Measurements from ENCODE around the gene MPEG1. TPM values are rescaled to one million over a fixed set of nuclear protein-coding genes. Genes with fewer than 3 reads are reported as not detected.

The MPEG1 gene, protein sequence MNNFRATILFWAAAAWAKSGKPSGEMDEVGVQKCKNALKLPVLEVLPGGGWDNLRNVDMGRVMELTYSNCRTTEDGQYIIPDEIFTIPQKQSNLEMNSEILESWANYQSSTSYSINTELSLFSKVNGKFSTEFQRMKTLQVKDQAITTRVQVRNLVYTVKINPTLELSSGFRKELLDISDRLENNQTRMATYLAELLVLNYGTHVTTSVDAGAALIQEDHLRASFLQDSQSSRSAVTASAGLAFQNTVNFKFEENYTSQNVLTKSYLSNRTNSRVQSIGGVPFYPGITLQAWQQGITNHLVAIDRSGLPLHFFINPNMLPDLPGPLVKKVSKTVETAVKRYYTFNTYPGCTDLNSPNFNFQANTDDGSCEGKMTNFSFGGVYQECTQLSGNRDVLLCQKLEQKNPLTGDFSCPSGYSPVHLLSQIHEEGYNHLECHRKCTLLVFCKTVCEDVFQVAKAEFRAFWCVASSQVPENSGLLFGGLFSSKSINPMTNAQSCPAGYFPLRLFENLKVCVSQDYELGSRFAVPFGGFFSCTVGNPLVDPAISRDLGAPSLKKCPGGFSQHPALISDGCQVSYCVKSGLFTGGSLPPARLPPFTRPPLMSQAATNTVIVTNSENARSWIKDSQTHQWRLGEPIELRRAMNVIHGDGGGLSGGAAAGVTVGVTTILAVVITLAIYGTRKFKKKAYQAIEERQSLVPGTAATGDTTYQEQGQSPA
- 10 to 100 TPM; 28.1 to 45.6 TPM for total RNA-seq
- polyA plus RNA-seq = 10 to 100 TPM in 1 of 2 donors, 1 to 10 TPM in 1; 7.0 to 63.5 TPM
- long read RNA-seq, donor 1, full-length matches to known transcripts = 50 of 50 reads
- long read RNA-seq, donor 1, partial matches to known transcripts = 0 of 50 reads
- long read RNA-seq, donor 1, other reads (novel, unspliced or antisense) = 0 of 50 reads
- long read RNA-seq, donor 2, full-length matches to known transcripts = 29 of 29 reads
- long read RNA-seq, donor 2, partial matches to known transcripts = 0 of 29 reads
- long read RNA-seq, donor 2, other reads (novel, unspliced or antisense) = 0 of 29 reads
- long read RNA-seq, donor 3, full-length matches to known transcripts = 22 of 22 reads
- long read RNA-seq, donor 3, partial matches to known transcripts = 0 of 22 reads
- long read RNA-seq, donor 3, other reads (novel, unspliced or antisense) = 0 of 22 reads
- long read RNA-seq, donor 4, full-length matches to known transcripts = 26 of 26 reads
- long read RNA-seq, donor 4, partial matches to known transcripts = 0 of 26 reads
- long read RNA-seq, donor 4, other reads (novel, unspliced or antisense) = 0 of 26 reads
- long read RNA-seq, donor 5, full-length matches to known transcripts = 47 of 47 reads
- long read RNA-seq, donor 5, partial matches to known transcripts = 0 of 47 reads
- long read RNA-seq, donor 5, other reads (novel, unspliced or antisense) = 0 of 47 reads

DNA sequence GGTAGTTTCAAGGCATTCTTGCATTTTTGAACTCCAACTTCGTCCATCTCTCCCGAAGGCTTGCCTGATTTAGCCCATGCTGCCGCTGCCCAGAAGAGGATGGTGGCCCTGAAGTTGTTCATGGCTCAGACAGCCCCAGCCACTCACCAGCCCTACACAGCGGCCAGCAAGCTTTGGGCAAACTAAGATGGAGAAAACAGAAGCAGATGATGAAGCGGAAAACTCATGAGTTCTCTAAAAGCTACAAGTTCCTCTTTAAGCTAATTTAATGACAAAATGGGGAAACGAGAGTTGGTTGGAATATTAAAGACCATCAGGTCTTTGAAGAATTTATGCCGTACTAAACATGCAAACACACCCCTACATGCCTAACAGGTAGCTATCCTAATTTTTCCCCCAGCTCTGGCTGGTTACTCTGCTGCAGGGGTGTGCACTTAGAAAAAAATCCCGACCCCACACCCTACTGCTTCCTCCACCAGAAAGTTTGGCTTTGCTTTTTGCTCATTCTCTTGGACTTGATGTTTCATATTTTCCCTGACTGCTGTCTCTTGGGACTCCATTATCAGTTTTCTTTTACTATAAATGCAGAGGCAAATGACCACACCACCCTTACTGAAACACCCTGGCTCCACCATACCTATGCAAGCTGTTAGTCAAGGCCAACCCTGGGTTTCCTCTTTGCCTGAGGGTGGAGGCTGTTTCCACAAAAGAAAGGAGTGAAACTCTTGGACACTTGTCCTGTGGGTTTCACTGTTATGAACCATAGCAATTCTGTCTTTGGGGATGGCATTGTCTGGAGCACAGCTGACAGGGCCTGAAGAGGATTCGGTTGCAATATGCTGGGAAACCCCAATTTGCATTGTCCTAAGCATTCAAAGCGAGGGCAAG lies at the start of gene MPEG1:
MPEG1 (minus strand) TSS at position 184 of the 888 bp plus-strand sequence; CDS start at position 122, 62 bp downstream.
- ATAC-seq (ENCODE audit: insufficient read depth, low FRiP score) (peak; percentile 6), DNase-seq (no peak)
- WGBS, 2 donors = 66 to 81% methylated on average over 10 of the region's 10 CpGs
- no peaks in the 10 kb centered on the region for H3K27me3 ChIP-seq (ENCODE audit: control insufficient read depth in 3 of 3, insufficient read depth in 3 of 3, low read length in 2 of 3)
- H3K9me3 ChIP-seq (ENCODE audit: control insufficient read depth in 4 of 4, insufficient read depth in 3 of 4, low read length in 3 of 4) = no peaks in the 10 kb centered on the region
- H3K27ac ChIP-seq (ENCODE audit: low read depth in 1 of 2, low read length in 1 of 2) = peak within 1 kb of the TSS in 1 of 2 donors; percentile 56
- peaks cover 0 to 7% (median 0%) of the 10 kb centered on the region in 4 donors for H3K36me3 ChIP-seq (ENCODE audit: control insufficient read depth in 4 of 4, insufficient read depth in 4 of 4, low read length in 4 of 4)
- H3K9ac ChIP-seq (ENCODE audit: insufficient read depth in 1 of 2, low read length in 2 of 2) = no peak within 1 kb of the TSS
- TF ChIP-seq, protein P1, sequence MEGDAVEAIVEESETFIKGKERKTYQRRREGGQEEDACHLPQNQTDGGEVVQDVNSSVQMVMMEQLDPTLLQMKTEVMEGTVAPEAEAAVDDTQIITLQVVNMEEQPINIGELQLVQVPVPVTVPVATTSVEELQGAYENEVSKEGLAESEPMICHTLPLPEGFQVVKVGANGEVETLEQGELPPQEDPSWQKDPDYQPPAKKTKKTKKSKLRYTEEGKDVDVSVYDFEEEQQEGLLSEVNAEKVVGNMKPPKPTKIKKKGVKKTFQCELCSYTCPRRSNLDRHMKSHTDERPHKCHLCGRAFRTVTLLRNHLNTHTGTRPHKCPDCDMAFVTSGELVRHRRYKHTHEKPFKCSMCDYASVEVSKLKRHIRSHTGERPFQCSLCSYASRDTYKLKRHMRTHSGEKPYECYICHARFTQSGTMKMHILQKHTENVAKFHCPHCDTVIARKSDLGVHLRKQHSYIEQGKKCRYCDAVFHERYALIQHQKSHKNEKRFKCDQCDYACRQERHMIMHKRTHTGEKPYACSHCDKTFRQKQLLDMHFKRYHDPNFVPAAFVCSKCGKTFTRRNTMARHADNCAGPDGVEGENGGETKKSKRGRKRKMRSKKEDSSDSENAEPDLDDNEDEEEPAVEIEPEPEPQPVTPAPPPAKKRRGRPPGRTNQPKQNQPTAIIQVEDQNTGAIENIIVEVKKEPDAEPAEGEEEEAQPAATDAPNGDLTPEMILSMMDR (IDR thresholded peaks at IDR 0.05; ENCODE audit: control extremely low read depth, extremely low read depth) = no peak
- no peak within 1 kb of the TSS for H3K4me3 ChIP-seq
- peaks cover 0 to 21% (median 4%) of the 10 kb centered on the region in 5 donors for H3K4me1 ChIP-seq (ENCODE audit: control insufficient read depth in 5 of 5, insufficient read depth in 5 of 5, low read length in 5 of 5)

DNA sequence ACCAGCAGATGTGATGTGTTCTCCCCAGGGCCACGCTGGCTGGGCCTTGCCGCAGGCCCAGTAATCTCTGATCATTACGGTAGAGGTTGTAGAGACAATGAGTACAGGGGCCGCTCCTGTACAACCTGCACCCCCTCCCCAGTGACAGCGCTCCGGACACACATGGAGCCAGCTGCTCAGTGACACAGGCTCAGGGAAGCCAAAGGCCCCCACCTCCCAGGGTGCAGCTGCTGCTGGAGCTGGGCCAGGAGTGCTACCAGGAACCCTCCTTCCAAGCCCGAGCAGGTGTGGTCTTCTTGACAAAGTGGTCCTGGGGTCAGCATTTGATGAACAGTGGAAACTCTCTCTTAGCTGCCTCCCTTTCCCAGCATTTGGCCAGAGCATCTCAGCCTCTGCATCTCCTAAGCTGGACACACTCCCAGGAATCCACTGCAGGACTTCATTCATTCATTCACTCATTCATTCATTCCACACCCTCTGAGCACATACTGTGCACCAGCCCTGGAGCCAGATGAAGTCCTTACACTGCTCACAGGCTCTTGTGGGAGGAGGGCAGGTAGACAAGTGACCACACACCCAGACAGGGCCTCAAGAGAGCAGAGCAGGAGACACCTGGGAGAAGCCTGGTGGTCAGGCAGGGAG lies 49.6 kb upstream of the MPEG1 start:
- no peak overlapping the region for H3K4me3 ChIP-seq
- H3K9me3 ChIP-seq (ENCODE audit: control insufficient read depth in 4 of 4, insufficient read depth in 3 of 4, low read length in 3 of 4) = peaks cover 0 to 4% (median 0%) of the 10 kb centered on the region in 4 donors
- WGBS, 2 donors = 90 to 93% methylated on average over 7 of the region's 7 CpGs
- ATAC-seq (ENCODE audit: insufficient read depth, low FRiP score) = no peak
- TF ChIP-seq, protein P1 (IDR thresholded peaks at IDR 0.05; ENCODE audit: control extremely low read depth, extremely low read depth) = no peak
- no peak for DNase-seq
- no peaks in the 10 kb centered on the region for H3K36me3 ChIP-seq (ENCODE audit: control insufficient read depth in 4 of 4, insufficient read depth in 4 of 4, low read length in 4 of 4)
- peaks cover 0 to 8% (median 0%) of the 10 kb centered on the region in 5 donors for H3K4me1 ChIP-seq (ENCODE audit: control insufficient read depth in 5 of 5, insufficient read depth in 5 of 5, low read length in 5 of 5)
- no peak overlapping the region for H3K27ac ChIP-seq (ENCODE audit: low read depth in 1 of 2, low read length in 1 of 2)
- H3K27me3 ChIP-seq (ENCODE audit: control insufficient read depth in 3 of 3, insufficient read depth in 3 of 3, low read length in 2 of 3) = no peaks in the 10 kb centered on the region
- no peak overlapping the region for H3K9ac ChIP-seq (ENCODE audit: insufficient read depth in 1 of 2, low read length in 2 of 2)
